Measurements from ENCODE around the gene UBFD1.
"Not testable (repeated sequence)": the region's sequence is repeated elsewhere in the genome, so short reads cannot be mapped to it uniquely, and the experiment has no call there.

The UBFD1 gene

DNA sequence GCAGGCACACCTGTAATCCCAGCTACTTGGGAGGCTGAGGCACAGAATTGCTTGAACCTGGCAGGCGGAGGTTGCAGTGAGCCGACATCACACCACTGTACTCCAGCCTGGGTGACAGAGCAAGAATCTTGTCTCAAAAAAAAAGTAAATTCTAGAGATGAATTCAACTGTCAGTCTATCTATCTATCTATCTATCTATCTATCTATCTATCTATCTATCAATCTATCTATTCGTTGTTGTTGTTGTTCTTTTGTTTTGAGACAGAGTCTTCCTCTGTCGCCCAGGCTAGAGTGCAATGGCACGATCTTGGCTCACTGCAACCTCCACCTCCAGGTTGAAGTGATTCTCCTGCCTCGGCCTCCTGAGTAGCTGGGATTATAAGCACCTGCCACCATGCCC is 53.4 kb downstream of the UBFD1 start:
- not testable (repeated sequence) for DNase-seq

DNA sequence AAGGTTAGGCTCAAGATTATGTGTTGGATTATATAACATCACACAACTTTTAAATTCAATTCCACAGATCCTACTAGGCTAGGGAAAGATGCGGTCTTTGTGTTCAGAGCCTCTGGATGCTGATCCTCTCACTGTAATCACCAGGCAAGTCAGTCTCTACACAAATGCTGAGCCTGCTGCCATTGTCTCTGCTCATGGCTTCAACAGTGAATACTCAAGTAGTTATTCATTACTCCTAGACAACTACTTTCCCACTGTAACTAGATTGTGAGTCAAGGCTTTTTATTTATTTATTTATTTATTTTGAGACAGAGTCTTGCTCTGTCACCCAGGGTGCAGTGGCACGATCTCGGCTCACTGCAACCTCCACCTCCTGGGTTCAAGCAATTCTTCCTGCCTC is 54.4 kb downstream of the UBFD1 start:
- DNase-seq = no peak

- DNase-seq = no peak
These were observed 58.3 kb downstream of the UBFD1 start for GRCh38 chr16:23615805-23616204.
